Activated CD4-positive, alpha-beta T cell treated with anti-CD3 and anti-CD28 coated beads, Interleukin-2, Interleukin-4, amounts not matched to agents 100 ng/mL and 50 ng/mL, durations not matched to agents 16 hours and 8 hours (primary cell): ENCODE data around the gene EPB41L1.

Experiments
- DNase-seq: peaks from one replicate; pipeline ENCODE4 v3.0.0-alpha.2; 2020; ENCODE audit warnings: low spot score

Gene EPB41L1

GRCh38 chr20:36262440-36262839 lies 107.9 kb downstream of the EPB41L1 start:
- no peak for DNase-seq

GRCh38 chr20:36264426-36265246 lies 110.1 kb downstream of the EPB41L1 start:
- no peak for DNase-seq

- DNase-seq: no peak
Observed at GRCh38 chr20:36266189-36266588, 111.6 kb downstream of the EPB41L1 start.

- no peak for DNase-seq
Observed at GRCh38 chr20:36267605-36268381, 113.3 kb downstream of the EPB41L1 start.

- no peak for DNase-seq
Observed at GRCh38 chr20:36268440-36269342, 114.2 kb downstream of the EPB41L1 start.

- no peak for DNase-seq
Observed at GRCh38 chr20:36269507-36269906, 115.0 kb downstream of the EPB41L1 start.

- no peak for DNase-seq
Observed at GRCh38 chr20:36270744-36271638, 116.5 kb downstream of the EPB41L1 start.

- no peak for DNase-seq
Observed at GRCh38 chr20:36271639-36272546, 117.4 kb downstream of the EPB41L1 start.

GRCh38 chr20:36272547-36273220 lies 118.1 kb downstream of the EPB41L1 start:
- no peak for DNase-seq

- DNase-seq: peak; percentile 9
Observed at GRCh38 chr20:36273414-36274180, 119.1 kb downstream of the EPB41L1 start.

GRCh38 chr20:36274181-36274841 lies 119.8 kb downstream of the EPB41L1 start:
- DNase-seq: no peak

- no peak for DNase-seq
Observed at GRCh38 chr20:36275011-36275410, 120.5 kb downstream of the EPB41L1 start.

GRCh38 chr20:36275441-36276189 lies 121.1 kb downstream of the EPB41L1 start:
- no peak for DNase-seq

GRCh38 chr20:36277546-36277945 lies 123.0 kb downstream of the EPB41L1 start:
- DNase-seq: no peak

GRCh38 chr20:36279362-36279761 lies 124.8 kb downstream of the EPB41L1 start:
- no peak for DNase-seq

- no peak for DNase-seq
Observed at GRCh38 chr20:36279776-36280175, 125.2 kb downstream of the EPB41L1 start.

- DNase-seq: no peak
Observed at GRCh38 chr20:36281785-36282380, 127.3 kb downstream of the EPB41L1 start.
